GM12872 (cell line): Measurements from ENCODE around the gene TMEM156.
A peak's percentile ranks its signal among the peaks of the same experiment; 100 is the strongest.

Source experiments
- TF ChIP-seq, protein P1 (sequence below): IDR thresholded peaks from 3 replicates; pipeline ENCODE4 v1.5.1; 2011; ENCODE audit warnings: low read depth, mild to moderate bottlenecking, low read length, moderate library complexity; ENCODE audit not compliant: insufficient read depth

TMEM156 gene

GRCh38 chr4:39048311-39048710 is 16.1 kb upstream of the TMEM156 start:
- TF ChIP-seq, protein P1, sequence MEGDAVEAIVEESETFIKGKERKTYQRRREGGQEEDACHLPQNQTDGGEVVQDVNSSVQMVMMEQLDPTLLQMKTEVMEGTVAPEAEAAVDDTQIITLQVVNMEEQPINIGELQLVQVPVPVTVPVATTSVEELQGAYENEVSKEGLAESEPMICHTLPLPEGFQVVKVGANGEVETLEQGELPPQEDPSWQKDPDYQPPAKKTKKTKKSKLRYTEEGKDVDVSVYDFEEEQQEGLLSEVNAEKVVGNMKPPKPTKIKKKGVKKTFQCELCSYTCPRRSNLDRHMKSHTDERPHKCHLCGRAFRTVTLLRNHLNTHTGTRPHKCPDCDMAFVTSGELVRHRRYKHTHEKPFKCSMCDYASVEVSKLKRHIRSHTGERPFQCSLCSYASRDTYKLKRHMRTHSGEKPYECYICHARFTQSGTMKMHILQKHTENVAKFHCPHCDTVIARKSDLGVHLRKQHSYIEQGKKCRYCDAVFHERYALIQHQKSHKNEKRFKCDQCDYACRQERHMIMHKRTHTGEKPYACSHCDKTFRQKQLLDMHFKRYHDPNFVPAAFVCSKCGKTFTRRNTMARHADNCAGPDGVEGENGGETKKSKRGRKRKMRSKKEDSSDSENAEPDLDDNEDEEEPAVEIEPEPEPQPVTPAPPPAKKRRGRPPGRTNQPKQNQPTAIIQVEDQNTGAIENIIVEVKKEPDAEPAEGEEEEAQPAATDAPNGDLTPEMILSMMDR = no peak

DNA sequence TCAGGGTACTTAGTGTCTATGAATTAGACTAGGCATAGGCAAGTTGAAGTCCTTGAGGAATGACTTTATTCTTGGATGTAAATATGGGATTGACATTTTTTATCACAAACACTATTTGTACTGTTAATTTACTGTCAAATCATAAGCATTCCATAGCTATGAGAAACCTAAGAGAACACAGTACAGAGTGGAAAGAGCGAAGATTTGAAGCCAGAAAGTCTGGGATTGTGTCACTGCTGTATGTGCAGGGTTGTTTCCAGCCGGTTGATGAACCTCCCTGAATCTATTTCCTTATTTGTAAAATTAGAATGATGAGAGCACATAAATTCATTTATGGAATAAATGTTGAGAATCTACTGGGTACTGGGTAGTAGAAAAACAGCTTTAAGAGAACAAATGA is 15.5 kb upstream of the TMEM156 start:
- TF ChIP-seq, protein P1 = no peak

- TF ChIP-seq, protein P1 = no peak
Observed at GRCh38 chr4:39046249-39046648, 14.0 kb upstream of the TMEM156 start.

- TF ChIP-seq, protein P1 = 0 out of 3 replicates have a peak, but pooled peaks have one; percentile 5
Observed at GRCh38 chr4:39045827-39046221, 13.6 kb upstream of the TMEM156 start.

DNA sequence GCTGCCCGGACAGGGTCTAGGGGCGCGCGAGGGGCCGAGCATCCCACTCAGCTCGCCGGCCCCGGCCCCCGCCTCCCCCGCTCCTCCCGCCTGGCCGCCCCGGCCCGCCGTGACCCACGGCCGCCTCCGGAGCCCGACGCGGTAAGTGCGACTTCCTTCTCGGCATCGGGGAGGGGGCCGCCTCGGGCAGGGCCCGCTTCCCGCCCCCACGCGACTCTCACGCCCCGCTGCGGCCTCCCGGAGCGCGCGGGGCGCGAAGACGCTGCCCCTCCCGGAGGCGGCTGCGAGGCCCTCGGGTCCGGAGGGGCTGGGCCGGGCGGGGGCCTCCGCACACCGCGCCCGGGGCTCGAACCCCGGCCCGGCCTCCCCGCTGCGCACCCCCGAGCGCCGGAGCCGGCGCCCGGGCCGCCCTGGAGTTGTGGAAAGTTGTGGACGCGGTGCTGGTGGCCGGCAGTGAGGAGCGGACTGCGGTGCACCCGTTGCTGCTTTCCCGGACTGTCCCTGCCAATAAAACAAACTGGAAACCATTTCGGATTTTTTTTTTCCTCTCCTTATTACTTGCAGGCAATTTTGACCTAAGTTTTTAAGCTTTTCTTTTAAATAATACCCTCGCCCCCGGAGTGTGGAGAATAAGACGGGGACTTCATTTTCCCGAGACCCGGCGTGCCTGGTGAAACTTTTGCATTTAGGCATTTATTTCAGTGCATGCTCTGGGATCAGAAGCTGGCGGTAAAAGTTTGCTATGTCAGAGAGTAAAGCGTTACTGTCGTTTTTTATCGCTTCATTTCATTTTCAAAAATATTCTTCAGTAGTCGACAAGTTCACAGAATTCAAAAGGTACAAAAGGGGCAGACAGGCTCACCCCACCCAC is 13.0 kb upstream of the TMEM156 start:
- TF ChIP-seq, protein P1 = no peak

DNA sequence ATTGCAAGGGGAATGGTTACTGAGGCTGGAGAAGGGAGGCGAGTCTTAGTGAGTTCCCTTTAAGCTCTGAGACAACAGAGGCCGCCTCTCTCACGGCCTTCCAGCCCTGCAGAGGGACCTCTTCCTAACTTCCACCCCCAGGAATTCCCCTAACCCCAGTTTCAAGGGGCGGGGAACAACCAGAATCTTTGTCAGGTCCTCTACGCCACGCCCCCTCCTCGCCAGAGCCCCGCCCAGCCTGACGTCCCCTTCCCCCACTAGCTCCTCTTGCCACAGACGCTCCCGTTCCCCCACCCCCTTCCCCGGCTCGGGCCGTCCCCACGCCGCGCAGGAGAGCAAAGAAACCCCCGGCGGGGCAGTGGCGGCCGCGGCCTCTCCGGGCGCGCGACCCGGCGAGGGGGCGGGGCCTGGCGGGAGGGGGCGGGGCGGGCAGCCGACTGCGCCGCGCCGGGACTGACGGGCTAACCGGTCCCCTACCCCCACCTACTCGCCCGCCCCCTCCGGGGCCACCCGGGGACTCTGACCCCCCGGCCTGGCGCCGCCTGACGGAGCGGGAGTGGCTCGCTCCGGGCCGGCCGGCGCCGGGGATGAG is 12.3 kb upstream of the TMEM156 start:
- TF ChIP-seq, protein P1 = no peak

DNA sequence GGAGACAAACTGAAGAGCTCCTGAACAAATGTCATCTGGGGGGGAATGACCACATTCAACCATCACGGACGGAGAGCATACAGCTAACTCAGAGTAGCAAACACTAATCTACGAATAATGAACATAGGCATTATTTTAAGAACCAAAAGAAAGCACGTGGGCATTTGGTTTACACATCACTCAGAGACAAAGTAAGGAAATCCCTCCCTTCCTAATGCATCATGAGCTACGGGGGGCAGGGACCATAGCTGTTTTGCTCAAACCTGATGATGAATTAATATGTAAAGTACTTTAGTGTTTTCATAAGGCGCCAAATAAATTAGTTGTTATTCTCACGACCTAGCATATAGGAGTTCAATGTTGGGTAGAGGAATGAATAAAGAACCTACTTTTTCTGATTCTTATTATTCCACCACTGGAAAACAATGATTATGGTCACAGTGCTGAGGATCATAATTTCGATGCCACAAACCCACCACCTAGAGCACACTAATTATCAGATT is 11.7 kb upstream of the TMEM156 start:
- TF ChIP-seq, protein P1 = no peak
